Muscle of arm (tissue), 12 donors: Measurements from ENCODE around the gene WNT3. TPM values are rescaled to one million over a fixed set of nuclear protein-coding genes. Genes with fewer than 3 reads are reported as not detected.
"Not testable (repeated sequence)": the region's sequence is repeated elsewhere in the genome, so short reads cannot be mapped to it uniquely, and the experiment has no call there.

Source experiments
- DNase-seq: peaks from one replicate; pipeline ENCODE4 v3.0.0-alpha.2; 2013
- polyA plus RNA-seq, 12 donors: library from polyadenylated mRNA; unstranded; fragments of 120-200 nt; gene quantifications; one replicate each; pipeline ENCODE4 v1.2.1, GENCODE V29; 2013; ENCODE audit not compliant: insufficient read length in 12 of 12

The WNT3 gene
- polyA plus RNA-seq, 12 donors, result 2.3 to 26.7 (median 3.0) TPM; not detected in 1

GRCh38 chr17:46766493-46767491, 51.7 kb downstream of the WNT3 start:
- DNase-seq, result no peak

GRCh38 chr17:46765453-46765852, 53.0 kb downstream of the WNT3 start:
- no peak for DNase-seq

- DNase-seq, result no peak
Measured at GRCh38 chr17:46764709-46765401, 53.6 kb downstream of the WNT3 start.

- DNase-seq, result no peak
Measured at GRCh38 chr17:46764000-46764708, 54.3 kb downstream of the WNT3 start.

- no peak for DNase-seq
Measured at GRCh38 chr17:46763416-46763815, 55.1 kb downstream of the WNT3 start.

- DNase-seq, result no peak
Measured at GRCh38 chr17:46759141-46759540, 59.4 kb downstream of the WNT3 start.

- no peak for DNase-seq
Measured at GRCh38 chr17:46758614-46759013, 59.9 kb downstream of the WNT3 start.

- not testable (repeated sequence) for DNase-seq
Measured at GRCh38 chr17:46757588-46757987, 60.9 kb downstream of the WNT3 start.

- no peak for DNase-seq
Measured at GRCh38 chr17:46756861-46757260, 61.6 kb downstream of the WNT3 start.

GRCh38 chr17:46756081-46756735, 62.3 kb downstream of the WNT3 start:
- no peak for DNase-seq

- DNase-seq, result no peak
Measured at GRCh38 chr17:46753776-46754175, 64.7 kb downstream of the WNT3 start.

- DNase-seq, result no peak
Measured at GRCh38 chr17:46751425-46751824, 67.1 kb downstream of the WNT3 start.

- DNase-seq, result no peak
Measured at GRCh38 chr17:46745376-46745775, 73.1 kb downstream of the WNT3 start.

- DNase-seq, result no peak
Measured at GRCh38 chr17:46744441-46744840, 74.1 kb downstream of the WNT3 start.

- no peak for DNase-seq
Measured at GRCh38 chr17:46742565-46743270, 75.8 kb downstream of the WNT3 start.

- no peak for DNase-seq
Measured at GRCh38 chr17:46741122-46741730, 77.3 kb downstream of the WNT3 start.

GRCh38 chr17:46739982-46740381, 78.5 kb downstream of the WNT3 start:
- DNase-seq, result no peak

- no peak for DNase-seq
Measured at GRCh38 chr17:46738544-46738943, 79.9 kb downstream of the WNT3 start.

GRCh38 chr17:46737326-46737725, 81.2 kb downstream of the WNT3 start:
- no peak for DNase-seq

GRCh38 chr17:46736100-46736499, 82.4 kb downstream of the WNT3 start:
- DNase-seq, result no peak
